Stimulated activated CD4-positive, alpha-beta T cell treated with anti-CD3 and anti-CD28 coated beads, Interleukin-2, amount 100 ng/mL, for 24 hours (primary cell): ENCODE data around the gene IKBKE.
A peak's percentile ranks its signal among the peaks of the same experiment; 100 is the strongest.
"Not testable (repeated sequence)": the region's sequence is repeated elsewhere in the genome, so short reads cannot be mapped to it uniquely, and the experiment has no call there.

Experiments used
- DNase-seq, 2 donors: peaks; one replicate each; pipeline ENCODE4 v3.0.0-alpha.2; 2020

IKBKE gene

GRCh38 chr1:206477110-206477509 lies 6.8 kb downstream of the IKBKE start:
- no peak for DNase-seq

GRCh38 chr1:206477581-206478380 lies 7.5 kb downstream of the IKBKE start:
- no peak for DNase-seq

DNA sequence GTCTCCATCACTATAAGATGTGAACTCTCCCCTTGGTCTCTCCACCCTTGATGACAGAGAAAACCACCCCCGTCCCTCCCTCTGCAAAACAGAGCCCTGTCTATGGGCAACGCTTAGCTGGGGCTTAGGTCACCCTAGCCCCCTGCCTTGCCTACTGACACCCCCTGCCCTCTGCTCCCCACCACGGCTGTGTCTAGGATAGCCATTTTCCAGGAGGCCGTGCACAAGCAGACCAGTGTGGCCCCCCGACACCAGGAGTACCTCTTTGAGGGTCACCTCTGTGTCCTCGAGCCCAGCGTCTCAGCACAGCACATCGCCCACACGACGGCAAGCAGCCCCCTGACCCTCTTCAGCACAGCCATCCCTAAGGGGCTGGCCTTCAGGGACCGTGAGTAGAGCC lies 8.5 kb downstream of the IKBKE start:
- no peak for DNase-seq

DNA sequence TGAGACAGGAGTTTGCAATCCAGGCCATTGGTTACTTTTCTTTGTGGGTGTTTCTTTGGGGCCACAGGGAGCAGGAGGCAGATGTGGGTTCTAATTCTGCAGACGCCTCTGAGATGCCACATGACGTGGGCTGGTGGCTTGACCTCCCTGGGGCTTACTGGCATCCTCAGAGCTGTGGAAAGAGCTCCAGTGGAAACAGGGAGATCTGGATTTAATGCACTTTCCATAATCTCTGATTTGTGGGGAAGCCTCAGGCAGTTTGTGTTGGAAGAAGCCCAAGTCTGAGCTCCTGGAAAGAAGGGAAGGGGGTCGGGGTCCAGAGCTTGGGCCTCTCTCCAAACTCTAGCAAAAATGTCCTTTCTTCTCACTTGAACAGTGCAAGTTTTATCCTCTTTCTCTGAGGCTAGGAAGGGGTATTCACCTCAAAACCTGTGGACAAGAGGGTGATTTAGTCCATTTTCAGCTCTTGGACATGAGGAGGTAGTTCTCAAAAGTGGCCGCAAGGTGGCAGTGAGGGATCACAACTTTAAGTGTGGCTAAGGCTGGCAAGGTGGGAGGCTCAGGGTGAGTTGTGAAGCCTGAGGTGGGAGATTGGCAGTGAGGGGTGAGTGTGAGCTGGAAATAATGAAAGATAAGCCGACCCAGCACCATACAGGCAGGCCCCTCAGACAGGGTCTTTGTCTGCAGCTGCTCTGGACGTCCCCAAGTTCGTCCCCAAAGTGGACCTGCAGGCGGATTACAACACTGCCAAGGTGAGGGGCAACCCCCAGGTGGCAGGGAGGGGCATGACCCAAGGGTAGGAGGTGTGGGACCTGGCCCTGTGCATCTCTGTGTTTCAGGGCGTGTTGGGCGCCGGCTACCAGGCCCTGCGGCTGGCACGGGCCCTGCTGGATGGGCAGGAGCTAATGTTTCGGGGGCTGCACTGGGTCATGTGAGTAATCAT lies 9.2 kb downstream of the IKBKE start:
- DNase-seq, result peak; percentile 76 to 78

GRCh38 chr1:206480211-206480610 lies 9.9 kb downstream of the IKBKE start:
- DNase-seq, result no peak

DNA sequence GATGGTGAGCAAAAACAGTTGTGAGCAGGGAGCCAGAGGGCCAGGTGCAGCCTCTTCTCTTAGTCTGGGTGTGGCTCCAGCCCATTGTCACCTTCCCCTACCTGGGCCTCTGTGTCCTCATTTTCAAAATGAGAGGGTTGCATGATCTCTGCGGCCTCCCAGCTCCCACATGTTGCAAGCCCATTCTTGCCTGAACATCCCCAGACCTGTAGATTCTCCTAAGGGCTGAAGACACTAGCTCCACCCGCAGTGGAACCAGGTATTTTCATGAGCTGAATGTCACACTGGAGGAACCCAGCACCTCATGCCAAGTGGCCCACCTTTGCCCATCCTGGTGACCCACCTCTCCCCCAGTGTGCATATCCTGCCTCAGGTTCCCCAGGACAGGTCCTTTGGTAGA lies 12.3 kb downstream of the IKBKE start:
- no peak for DNase-seq

GRCh38 chr1:206483864-206484263 lies 13.6 kb downstream of the IKBKE start:
- not testable (repeated sequence) for DNase-seq

DNA sequence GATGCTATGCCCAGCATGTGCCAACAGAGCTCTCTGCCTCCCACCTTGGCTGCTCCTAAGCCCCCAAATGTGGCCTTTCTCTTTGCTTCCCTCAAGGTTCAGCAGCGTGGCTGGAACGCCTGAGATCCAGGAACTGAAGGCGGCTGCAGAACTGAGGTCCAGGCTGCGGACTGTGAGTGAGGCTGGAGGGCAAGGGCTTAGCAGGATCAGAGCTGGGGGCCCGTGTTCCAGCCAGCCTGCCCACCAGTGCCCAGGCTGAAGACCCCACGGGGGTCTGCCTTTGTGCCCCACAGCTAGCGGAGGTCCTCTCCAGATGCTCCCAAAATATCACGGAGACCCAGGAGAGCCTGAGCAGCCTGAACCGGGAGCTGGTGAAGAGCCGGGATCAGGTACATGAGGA lies 14.6 kb downstream of the IKBKE start:
- no peak for DNase-seq

DNA sequence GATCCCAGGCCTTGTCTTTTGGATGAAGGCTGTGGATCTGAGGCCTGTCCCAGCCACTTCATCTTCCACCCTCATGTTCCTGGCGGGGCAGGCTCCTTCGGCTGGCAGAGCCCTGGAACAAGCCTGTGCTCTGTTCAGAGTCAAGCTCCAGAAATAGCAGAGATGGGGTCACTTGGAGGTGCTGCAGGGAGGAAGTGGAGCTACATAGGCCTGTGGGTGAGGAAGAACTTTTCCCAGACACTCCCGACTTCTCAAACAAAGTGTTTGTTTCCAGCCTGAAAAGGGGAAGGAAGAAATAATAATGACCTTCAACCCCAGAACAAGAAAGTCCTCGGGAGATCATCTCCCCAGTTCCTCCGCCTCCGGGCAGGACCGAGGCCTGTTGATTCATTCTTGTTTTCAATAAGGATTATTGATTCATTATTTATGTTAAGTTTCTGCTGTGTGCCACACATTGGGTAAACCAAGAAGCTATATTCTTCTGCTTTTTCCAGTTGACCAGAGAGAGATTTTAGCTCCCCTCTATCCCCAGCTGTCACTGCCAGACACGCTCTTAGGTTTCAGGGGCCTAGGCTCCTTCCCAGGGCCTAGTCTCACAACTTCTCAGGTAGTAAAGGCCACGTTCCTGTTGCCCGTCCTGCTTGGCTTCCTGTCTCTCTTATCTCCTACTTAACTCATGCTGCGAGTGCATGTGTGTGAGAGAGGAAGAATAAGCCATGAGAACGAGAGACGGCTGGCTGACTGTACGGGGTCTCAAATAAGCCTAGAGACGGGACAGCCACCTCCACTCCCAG lies 16.9 kb downstream of the IKBKE start:
- no peak for DNase-seq

DNA sequence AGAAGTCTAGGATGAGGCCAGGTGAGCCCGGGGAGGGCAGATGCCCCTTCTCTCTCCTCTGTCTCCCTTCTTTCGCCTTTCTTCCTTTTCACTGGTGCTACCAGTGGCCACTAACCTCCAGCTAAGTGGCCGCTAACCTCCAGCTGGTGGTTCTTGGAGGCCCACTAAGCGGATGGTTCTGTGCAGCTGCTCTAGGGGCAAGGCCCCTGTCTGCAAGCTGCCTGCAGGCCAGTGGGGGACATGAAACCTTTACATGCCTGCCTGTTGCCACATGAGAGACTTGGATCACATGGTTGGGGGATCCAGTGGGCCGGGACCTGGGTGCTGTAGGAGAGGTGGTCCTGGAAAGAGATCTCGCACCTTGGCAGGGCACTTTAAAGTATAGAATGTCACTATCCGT lies 17.7 kb downstream of the IKBKE start:
- DNase-seq, result no peak

DNA sequence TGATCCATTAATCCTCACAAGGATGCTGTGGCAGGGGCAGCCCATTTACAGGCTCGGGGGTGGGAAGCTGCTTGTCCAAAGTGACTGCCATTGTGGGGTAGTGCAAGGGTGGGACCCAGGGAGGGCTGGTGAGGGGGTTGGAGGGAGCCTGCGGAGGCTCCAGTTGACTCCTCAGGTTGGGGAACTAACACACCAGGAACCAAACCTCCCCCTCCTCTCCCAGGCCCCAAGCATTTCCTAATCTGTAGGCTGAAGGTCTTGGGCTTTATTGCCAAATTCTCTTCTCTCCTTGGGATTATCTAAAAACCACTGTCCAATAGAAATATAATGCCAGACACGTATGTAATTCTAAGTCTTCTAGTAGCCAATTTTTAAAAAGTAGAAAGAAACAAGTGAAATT lies 18.2 kb downstream of the IKBKE start:
- DNase-seq, result no peak

- DNase-seq, result peak; percentile 85 to 87
These were observed 19.9 kb downstream of the IKBKE start for GRCh38 chr1:206489980-206490770.

DNA sequence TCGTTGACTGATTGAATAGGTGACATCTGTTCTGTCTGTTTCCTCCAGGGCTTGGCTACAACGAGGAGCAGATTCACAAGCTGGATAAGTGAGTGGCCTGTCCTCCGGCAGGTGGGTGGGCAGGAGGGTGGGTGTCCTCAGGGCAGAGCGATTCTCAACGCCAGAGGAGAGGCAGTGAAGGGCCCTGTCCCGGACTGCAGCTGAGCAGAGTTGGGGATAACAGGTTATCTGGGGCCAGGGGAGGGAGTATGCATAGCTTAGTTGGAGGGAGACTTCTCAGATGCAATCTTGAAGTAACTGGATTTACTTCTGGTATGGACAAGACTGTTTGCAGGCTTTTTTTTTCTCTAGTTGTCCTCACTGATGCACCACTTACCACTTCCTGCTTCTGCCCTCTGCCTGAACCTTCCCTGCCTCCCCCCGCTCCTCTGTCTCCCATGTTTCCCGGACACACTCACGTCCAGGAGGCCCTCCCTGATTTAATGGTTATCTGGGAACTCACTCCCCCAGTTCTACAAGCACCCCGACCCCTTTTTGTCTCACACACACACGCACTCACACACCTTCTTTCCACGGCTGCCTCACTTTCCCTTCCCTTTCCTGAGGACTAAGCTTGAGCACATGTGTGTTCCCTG lies 20.6 kb downstream of the IKBKE start:
- no peak for DNase-seq

- no peak for DNase-seq
These were observed 21.3 kb downstream of the IKBKE start for GRCh38 chr1:206491616-206492015.

DNA sequence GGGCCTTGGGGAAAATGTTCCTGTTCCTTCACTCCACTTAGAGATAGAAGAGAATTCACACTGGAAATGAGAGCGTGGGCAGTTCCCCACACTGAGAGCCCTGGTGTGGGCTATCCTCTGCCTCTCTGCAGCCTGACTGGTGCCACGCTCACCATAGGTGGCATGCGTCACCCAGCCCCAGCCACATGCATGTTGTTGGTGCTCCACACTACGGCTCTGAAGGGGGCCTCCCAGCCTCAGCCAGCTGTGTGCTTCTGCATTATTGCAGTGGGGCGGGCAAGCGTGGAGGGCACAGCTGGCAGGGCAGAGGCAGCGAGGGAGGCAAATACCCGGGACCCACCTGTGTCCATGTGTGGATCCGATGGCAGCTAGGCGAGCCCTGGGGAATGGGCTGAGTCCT lies 22.3 kb downstream of the IKBKE start:
- no peak for DNase-seq

DNA sequence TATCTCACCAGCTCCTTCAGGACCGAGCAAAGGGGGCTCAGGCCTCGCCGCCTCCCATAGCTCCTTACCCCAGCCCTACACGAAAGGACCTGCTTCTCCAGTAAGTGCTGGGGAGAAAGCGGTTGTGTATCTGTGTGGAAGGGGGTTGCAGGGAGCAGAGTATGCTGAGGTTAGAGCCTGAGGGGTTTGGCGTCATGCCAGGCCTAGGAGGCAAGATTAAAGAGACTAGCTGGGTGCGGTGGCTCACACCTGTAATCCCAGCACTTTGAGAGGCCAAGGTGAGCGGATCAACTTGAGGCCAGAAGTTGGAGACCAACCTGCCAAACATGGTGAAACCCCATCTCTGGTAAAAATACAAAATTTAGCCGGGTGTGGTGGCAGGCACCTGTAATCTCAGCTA lies 23.0 kb downstream of the IKBKE start:
- DNase-seq, result no peak

DNA sequence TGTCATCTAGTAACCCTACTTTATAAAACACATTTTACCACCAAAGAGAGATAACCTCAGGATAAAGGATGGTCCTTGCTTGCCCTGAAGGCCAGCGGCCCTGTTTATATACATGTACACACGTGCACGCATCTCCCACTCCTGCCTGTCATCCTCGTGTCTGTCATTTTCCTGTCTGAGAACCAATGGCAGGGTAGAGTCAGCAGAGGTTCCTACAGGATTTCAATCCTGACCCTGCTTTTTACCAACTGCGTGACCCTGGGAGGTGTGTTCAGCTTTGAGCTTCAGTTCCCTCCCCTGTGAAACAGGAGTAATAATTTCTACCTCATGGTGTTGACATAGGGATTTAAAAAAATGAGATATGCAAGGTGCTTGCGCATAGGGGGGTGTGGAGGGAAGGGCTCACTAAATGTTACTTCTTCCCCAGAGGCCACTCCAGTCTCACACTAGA lies 24.8 kb downstream of the IKBKE start:
- DNase-seq, result no peak

DNA sequence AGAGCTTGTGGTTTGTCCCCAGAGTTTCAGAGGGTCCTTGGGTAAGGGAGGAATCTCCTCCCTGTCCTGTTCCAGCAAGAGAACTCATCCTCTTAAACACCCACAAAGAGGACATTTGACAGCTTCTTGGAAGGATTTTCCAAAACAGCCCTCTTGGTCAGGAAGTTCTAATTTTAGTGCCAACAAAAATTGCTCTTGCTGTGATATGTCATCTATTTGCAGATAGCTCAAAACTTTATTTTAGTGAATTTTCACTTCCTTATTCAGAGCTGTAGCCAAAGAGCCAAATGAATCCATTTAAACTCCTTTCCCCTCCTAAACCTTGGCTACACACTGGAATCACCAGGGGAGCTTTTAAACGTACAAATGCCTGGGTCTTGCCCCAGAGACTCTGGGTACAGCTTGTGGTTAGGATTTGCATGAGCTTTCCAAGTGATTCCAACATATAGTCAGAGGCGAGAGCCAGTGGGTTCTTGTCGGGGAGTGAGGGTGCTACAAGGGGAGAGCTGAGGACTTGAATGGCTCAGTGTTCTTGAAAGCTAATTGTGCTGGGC lies 25.3 kb downstream of the IKBKE start:
- DNase-seq, result no peak

GRCh38 chr1:206496131-206496793 lies 26.0 kb downstream of the IKBKE start:
- DNase-seq, result no peak

DNA sequence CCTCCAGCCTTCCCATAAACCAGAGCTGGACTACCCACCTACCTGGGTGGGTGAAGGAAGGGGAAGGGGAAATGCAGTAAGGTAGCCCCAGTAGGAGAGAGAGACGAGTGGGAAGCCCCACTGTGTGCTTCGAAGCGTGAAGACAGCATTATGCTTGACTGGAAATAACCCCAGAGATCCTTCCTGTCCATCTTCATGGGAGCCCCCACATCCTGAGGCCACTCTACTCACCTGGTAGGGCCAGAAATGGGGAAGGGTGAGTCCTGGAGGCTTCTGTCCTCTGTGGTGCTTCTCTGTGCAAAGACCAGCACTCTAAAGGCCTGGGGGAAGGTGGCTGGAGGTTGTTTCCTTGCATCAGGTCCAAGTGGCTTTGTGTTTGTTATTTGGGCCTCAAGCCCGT lies 27.1 kb downstream of the IKBKE start:
- DNase-seq, result no peak

DNA sequence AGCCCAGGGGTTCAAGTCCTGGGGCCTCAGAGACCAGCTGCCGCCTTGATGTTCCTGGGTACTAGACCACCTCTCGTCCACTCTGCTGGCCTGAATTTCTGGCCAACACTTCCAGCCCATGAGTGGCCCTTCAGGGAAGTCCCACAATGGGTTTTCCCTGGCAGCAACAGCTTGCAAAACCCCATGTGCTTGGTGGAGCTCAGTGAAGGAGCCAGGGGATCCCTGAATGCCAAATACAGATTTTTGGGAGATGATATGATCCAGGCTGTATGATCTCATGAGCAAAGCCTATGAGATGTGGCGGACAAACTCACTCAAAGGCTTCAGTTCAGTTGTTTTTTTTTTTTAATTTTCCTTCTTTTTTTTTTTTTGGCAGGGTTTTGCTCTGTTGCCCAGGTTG lies 27.5 kb downstream of the IKBKE start:
- no peak for DNase-seq
